NCI-H524 treated with DMSO at 0.1 percent for 48 hours (cell line): Measurements from ENCODE around the gene DENND2D.
A peak's percentile ranks its signal among the peaks of the same experiment; 100 is the strongest.

Source experiments
- DNase-seq: peaks from one replicate; lab custom pipeline; 2025; lab: John Stamatoyannopoulos, UW

The DENND2D gene

GRCh38 chr1:111175349-111175748 is 25.1 kb downstream of the DENND2D start:
- DNase-seq = no peak

- no peak for DNase-seq
These were observed 26.4 kb downstream of the DENND2D start for GRCh38 chr1:111174070-111174469.

DNA sequence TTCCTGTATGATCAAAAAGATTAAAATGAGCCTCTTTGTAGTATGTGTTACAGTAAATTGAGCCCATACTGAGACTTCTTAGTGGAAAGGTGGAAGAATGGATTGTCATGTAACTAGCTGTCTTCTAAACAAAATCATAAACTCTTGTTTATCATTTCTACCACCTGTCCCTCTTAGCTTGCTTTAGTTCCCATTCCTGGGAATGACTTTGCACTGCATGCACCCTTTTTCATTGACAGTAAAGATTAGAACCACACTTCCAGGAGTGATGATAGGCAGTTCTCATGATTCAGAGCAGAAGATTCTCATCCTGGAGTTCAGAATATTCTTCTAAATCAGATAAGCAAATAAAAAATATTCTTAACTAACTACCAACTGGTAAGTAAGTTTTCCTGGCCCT is 28.0 kb downstream of the DENND2D start:
- no peak for DNase-seq

- no peak for DNase-seq
These were observed 36.3 kb downstream of the DENND2D start for GRCh38 chr1:111164151-111164550.

GRCh38 chr1:111163363-111163762 is 37.1 kb downstream of the DENND2D start:
- DNase-seq = no peak

- DNase-seq = no peak
These were observed 38.0 kb downstream of the DENND2D start for GRCh38 chr1:111162488-111162880.

DNA sequence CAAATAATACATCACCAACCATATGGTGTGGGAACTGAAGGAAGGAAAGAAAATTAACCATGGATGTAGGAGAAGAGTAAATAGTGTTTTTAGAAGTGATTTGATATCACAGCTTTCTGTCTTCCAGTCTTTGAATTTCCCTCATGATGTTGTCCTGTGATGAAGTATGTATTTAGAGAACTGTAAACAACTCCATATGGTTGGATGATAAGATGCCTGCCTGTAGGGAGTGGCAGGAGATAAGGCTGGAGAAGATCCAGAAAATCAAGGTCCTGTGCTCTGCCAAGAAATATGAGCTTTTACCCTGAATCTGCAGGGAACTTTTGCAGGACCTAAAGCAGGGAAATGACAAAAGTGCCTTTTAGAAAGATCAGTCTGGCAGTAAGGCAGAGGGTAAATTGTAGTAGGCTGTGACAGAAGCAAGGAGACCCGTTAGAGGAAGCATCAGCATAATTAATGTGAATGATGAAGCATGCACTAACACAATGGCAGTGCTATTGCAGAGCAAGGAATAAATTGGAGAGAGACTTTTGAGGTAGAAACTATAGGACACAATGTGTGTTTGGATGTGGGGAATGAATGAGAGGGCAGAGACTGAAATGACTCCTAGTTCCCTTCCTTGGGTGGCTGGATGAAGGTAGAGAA is 38.5 kb downstream of the DENND2D start:
- DNase-seq = no peak

GRCh38 chr1:111157431-111157830 is 43.0 kb downstream of the DENND2D start:
- DNase-seq = no peak

- DNase-seq = no peak
These were observed 46.1 kb downstream of the DENND2D start for GRCh38 chr1:111154021-111154999.

DNA sequence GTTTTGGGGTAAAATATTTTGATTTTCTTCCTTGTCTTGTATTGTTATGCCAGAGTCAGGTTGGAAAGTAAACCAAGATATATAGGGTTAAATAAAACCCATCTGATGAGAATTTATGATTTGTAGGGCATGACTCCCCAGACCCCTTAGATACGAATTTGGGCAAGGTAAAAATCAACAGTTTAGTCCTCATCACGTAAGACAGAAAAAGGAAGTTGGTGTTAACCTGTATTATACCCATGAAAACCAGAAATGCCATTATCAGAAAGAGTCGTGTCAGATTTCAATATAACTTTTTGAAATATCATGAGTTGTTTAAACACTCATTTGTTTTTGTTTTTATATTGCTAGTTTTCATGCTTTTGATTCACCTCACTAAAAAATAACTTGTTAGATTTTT is 48.6 kb downstream of the DENND2D start:
- DNase-seq = no peak

GRCh38 chr1:111148376-111148881 is 52.0 kb downstream of the DENND2D start:
- DNase-seq = no peak

- DNase-seq = no peak
These were observed 52.5 kb downstream of the DENND2D start for GRCh38 chr1:111147948-111148347.

DNA sequence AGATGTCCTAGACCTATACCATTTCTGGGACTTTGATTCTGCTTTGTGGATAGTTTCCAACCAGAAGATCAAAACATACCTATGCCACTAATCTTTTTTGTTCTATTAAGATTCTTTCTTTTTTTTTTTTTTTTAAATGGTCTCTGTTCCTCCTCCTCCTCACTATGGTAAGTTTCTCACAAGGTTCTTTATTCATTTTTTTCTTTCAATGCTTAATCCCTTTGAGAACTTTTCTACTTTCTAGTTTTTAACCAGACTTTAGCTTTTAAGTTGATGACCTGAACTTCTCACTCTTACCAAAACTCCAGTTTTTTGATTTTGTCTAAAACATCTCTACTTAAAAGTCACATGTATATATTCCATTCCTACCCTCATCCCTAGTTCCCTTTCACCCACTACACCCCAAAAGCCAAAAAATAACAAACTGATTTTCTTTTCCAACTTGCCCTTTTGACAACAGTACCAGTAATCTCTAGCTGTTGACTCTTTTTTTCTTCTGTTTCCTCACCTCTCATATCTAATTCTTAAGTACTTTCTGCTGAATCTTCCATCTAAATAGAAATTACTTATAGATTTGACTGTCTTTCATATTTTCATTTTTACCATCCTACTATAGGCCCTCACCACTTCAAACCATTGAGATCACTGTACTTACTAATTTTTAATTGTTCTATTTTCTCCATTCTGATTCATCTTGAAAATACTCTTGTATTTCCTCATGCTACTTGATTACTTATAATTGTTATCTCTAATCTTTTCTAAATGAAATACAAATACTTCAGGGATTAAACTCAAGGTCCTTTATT is 54.3 kb downstream of the DENND2D start:
- no peak for DNase-seq

DNA sequence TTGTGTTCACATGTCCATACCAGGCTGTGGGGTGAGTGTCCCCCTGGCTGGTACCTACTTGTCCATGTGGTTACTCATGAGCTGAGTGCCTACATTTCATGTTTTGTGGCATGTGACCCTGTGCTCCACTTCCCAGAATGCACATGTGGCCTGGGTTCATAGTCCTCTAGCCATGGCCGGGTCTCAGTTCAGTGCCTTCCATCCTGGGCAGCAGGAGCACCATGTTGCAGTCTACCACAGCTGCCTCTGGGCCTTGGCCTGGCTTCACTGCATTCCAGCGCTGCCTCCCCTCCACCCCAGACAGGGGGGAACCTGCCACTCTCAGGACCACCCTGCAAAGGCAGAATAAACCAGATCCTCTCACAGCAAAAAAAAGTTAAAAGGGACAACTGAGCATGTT is 54.9 kb downstream of the DENND2D start:
- DNase-seq = no peak

DNA sequence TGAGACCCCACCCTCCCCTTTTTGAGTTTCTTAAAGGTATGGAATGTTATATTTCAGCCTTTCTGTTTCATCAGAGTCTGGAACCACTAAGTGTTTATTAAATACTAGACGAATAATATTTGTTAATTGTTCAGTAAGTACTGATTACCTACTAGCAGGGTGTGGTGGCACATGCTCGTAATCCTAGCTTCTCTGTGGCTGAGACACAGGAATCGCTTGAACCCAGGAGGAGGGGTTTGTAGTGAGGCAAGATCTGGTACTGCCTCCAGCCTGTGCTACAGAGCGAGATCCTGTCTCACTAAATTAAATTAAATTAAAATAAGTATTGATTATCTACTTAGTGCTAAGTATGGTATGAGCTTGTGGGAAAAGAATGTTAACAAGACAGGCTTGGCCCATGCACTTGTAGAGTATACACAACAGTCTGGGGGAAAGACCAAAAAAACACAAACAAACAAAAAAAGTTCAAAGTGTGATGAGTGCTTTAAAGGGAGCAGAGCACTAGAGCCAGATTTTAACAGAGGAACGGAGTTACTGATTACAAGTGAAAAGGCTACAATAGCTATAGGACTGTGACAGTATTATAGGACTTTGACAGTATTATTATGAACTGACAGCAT is 58.0 kb downstream of the DENND2D start:
- DNase-seq = no peak

- DNase-seq = no peak
These were observed 58.9 kb downstream of the DENND2D start for GRCh38 chr1:111141245-111142220.

- DNase-seq = no peak
These were observed 59.8 kb downstream of the DENND2D start for GRCh38 chr1:111140680-111140967.

DNA sequence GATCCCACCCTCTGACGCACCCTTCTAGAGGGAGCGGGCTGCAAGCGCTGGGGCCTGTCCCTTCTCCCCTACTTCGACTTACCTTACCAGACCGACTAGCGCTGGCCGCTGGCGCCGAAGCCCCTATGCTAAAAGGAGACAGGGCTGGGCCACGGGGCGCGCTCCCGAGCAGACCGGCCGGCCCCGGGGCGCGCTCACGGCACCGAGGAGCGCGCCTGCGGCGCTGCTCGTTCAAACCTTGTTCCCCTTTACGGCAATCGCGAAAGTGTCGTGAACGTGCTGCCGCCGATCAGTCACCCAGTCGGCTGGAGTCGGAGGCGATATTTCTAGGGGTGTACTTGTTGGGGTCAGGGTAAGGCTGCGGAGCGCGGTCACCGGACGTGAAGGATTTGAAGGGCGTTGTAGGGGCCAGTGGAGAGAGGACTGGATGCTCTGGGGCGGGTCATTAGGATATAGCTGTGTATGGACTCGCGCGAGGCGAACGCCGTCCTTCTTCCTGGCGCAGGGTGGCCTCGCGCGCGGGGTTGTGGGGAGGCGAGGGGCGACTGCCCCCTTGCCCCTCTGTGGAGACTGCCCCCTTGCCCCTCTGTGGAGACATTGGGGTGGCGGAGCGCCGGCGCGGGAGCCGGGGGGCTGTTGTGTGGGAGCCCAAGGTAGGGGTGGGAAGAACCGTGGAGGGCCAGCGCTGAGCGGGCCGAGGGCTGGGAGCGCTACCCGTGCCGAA is 60.3 kb downstream of the DENND2D start, which contains the start of the genes CEPT1 and DRAM2:
CEPT1 (plus strand) TSS at position 268 of the 724 bp plus-strand sequence. CDS start 7,492 bp downstream, outside the sequence.
DRAM2 (minus strand) TSS at position 138 of the 724 bp plus-strand sequence. CDS start 8,539 bp downstream, outside the sequence.
- peak; percentile 42 for DNase-seq

- no peak for DNase-seq
These were observed 61.0 kb downstream of the DENND2D start for GRCh38 chr1:111139324-111139955.
